ENCODE measurements around the gene SOS1.

DNA sequence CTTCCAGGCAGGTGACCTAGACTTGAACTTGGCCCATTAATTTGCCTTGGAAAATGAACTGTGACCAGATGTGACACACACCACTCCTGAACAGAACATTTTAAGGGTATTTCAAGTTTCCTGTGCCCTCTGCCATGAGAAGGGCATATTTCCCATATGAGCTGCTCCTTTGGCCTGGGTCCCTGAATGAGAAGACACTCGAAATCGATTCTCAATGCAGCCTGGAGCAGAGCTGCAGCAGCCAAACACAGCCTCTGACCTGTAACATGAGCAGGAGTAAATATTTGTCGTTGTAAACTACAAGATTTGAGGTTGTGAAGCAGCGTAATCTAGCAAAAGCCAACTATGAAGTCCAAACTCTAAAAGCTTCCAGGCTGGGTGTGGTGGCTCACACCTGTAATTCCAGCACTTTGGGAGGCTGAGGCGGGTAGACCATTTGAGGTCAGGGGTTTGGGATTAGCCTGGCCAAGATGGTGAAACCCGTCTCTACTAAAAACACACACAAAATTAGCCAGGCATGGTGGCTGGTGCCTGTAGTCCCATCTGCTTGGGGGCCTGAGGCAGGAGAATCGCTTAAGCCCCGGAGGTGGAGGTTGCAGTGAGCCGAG lies 30.1 kb upstream of the SOS1 start:
- TF ChIP-seq, protein P1, sequence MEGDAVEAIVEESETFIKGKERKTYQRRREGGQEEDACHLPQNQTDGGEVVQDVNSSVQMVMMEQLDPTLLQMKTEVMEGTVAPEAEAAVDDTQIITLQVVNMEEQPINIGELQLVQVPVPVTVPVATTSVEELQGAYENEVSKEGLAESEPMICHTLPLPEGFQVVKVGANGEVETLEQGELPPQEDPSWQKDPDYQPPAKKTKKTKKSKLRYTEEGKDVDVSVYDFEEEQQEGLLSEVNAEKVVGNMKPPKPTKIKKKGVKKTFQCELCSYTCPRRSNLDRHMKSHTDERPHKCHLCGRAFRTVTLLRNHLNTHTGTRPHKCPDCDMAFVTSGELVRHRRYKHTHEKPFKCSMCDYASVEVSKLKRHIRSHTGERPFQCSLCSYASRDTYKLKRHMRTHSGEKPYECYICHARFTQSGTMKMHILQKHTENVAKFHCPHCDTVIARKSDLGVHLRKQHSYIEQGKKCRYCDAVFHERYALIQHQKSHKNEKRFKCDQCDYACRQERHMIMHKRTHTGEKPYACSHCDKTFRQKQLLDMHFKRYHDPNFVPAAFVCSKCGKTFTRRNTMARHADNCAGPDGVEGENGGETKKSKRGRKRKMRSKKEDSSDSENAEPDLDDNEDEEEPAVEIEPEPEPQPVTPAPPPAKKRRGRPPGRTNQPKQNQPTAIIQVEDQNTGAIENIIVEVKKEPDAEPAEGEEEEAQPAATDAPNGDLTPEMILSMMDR (IDR thresholded peaks at IDR 0.05), result no peak
- TF ChIP-seq EZH2phosphoT487 (IDR thresholded peaks at IDR 0.05) (no peak), EZH2 (IDR thresholded peaks at IDR 0.05) (no peak)

Measured in neural progenitor cell (in vitro differentiated cells).